ENCODE data around the gene R3HCC1L.

The R3HCC1L gene

DNA sequence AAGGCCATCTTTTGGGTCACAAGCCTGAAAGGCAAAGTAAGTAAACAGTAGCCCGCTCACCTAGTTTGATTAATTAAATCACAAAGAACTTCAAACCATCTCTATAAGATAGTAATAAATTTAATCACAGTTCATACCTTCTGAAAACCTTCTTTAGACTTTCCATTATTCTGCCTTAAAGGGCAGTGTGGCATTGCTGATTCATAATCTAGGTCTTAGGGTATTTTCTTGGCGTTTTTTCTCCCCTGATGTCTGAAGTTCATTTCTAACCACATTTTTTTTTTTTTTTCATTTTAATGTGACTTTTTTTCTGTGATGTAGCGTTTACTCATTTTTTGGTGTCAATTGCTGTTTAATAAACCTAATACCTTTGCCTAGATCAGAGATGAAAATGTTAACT, 106.1 kb downstream of the R3HCC1L start:
- no peak for DNase-seq

GRCh38 chr10:98242823-98243222, 108.4 kb downstream of the R3HCC1L start:
- DNase-seq, result no peak

GRCh38 chr10:98244141-98244540, 109.7 kb downstream of the R3HCC1L start:
- DNase-seq, result no peak

GRCh38 chr10:98244586-98244985, 110.1 kb downstream of the R3HCC1L start:
- DNase-seq, result no peak

DNA sequence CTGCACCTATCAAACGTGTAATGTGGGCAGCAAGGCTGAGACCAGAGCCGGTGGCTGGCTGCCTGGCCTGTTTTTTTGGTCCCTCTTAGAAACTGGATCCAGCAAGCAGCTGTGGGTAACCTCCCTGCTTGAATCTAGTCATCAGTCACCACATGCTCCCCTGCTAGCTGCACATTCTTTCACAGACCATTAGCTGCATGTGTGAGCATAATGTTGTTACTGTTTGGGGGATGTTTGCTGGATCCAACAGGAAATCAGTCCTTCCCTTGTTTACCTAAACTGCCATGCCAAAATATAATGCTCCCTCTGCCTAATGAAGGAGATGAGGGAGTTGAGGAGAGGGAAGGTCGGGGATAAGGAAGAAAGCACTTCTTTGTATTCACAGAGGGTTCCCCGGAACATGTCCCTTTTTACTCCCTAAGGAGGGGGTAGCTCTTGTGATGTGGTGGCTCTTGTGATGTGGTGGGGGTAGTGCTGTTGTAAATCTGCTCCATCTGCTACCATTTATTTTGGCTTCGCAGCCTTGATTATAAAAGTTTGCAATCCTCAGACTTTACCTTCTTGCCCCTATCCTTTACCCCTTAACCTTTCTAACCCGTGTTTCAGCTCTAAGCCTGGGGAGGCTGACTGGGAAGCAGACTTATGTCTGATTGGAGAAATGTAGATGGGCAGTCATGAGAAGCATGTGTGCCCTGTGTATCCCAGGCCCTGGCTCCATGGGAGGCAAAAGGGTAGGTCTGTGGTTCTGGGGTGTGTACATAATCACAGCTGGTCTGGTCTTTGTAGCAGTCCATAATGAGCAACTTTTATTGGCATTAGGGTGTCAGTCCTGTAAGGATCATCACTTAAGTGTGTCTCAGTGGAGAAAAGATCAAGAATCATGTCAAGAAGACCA, 112.7 kb downstream of the R3HCC1L start:
- DNase-seq, result no peak

- DNase-seq, result no peak
Observed at GRCh38 chr10:98248018-98248417, 113.6 kb downstream of the R3HCC1L start.

DNA sequence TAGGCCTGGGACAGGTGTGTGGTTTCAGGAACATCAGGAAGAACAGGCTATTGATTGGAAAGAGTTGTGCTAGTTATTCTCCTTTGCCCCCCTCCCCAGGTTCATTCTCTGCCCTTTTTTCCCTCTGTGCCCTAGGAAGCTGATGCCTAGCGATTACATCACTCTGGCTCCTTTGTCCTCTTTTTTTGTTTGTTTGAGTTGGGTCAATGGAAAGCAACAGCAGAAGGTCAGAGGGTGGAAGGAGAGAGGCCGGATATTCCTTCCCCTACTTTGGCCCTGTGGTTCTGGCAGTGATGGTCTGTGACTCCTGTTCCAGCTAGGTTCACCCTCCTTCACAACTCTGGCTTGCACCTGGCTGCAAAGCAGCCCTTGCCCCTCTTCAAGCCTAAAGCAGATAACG, 114.7 kb downstream of the R3HCC1L start:
- DNase-seq, result no peak

- no peak for DNase-seq
Observed at GRCh38 chr10:98251399-98251798, 116.9 kb downstream of the R3HCC1L start.

- DNase-seq, result no peak
Observed at GRCh38 chr10:98252464-98252863, 118.0 kb downstream of the R3HCC1L start.

GRCh38 chr10:98253499-98253898, 119.0 kb downstream of the R3HCC1L start:
- no peak for DNase-seq

DNA sequence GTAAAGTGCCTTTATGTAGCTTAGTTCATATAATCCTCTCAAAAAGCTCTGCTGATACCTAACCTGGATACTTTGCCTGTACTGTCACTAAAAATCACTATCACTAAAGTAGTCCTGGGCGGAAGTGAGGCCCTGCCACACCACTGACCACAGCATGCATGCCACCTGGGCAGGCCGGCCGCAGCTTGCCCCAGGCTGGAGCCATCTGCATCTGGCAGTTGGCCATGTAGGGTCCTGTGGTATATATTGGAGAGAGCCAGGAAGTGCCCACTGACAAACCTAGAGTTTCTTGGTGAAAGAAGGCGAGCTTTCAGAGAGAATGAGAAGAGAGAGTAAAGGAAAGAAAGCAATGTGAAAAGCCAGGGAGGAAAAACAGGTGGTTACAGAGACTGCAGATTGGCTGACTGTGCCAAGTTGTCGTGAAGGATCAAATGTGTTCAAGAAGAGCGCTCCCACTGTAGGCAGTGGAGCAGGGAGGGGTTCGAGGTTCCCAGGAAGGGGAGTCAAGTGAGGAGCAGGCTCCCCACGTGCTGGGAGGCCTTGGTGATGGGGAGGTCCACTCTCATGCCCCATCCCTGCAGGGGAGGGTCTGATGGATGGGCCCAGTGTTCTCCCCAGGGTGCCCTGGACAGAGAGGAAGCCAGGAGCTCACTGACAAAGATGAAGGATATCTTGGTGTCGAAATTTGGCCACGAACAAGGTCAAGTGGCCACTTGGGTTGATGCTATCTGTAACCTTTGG, 119.9 kb downstream of the R3HCC1L start:
- no peak for DNase-seq

DNA sequence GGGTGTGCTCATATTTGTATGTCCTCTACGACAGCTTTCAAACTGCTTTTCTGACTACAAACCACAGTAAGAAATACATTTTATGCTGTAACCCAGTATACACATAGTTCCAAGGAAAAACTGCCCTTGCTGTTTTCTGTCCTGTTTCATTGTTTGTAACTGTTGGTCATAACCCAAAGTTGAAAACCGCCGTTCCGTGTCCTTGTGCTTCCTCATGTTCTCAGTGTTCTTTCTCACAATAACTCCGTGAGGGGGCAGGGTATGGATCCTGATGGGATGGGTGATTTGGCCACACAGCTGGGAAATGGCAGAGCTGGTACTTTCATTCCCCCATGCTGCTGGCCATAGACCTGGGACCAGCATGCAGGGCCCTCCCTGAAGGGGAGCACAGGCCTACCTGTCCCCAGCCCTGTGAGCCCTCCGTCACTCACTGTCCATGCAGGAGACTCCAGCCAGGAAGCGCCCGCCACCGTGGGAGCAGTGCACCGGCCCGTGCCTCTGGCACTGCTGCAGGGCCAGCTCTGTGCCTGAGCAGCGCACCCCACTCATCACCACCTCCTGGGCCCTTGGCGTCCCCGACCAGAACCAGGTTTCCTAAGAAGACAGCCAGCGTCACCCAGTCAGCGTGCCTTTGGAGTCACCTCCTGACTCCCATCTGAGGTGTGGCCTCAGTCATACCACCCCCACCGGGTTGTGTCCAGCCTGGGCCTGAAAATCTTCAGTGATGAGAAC, 120.9 kb downstream of the R3HCC1L start:
- DNase-seq, result no peak

- DNase-seq, result no peak
Observed at GRCh38 chr10:98256692-98257091, 122.2 kb downstream of the R3HCC1L start.

DNA sequence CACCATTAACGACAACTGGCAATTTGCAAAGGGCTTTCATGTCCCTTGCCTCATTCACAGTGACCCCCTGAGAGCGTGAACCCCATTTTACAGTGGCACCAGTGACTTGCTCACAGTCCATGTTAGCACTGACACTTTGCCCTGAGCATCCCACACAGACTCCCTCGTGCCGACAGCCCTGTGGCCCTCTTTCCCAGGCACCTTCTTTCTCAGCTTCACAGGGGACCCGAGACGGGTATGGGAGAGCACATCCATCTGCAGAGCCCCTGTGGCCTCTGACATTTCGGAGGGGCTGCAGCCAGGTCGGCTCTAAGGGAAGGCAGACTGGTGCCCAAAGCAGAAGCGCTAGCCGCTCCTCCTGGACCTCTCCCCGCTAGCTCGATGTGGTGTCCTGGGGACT, 122.7 kb downstream of the R3HCC1L start:
- no peak for DNase-seq

- no peak for DNase-seq
Observed at GRCh38 chr10:98257961-98258360, 123.5 kb downstream of the R3HCC1L start.

GRCh38 chr10:98258683-98259454, 124.4 kb downstream of the R3HCC1L start:
- DNase-seq, result no peak

GRCh38 chr10:98259606-98260315, 125.3 kb downstream of the R3HCC1L start:
- no peak for DNase-seq

DNA sequence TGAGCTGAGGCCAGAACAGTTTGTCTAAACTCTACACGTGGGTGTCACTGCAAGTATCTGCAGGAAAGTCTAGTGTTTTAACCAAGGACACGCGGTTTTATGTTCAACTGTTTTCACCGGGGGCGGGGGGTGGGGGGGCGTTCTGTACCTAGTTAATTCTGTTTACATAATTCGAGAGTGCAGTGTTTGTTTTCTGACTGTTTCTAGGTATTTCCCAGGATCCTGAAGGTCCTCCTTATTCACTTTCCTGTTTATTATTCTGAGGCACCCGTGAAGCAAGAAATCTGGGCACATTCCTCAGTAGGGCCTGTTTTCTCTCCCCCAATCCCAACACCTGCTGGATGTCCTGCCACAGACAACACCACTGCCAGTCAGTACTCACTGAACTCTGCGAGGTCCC, 125.9 kb downstream of the R3HCC1L start:
- DNase-seq, result no peak

- DNase-seq, result no peak
Observed at GRCh38 chr10:98260752-98261151, 126.3 kb downstream of the R3HCC1L start.

- DNase-seq, result no peak
Observed at GRCh38 chr10:98261436-98262277, 127.2 kb downstream of the R3HCC1L start.

- DNase-seq, result no peak
Observed at GRCh38 chr10:98262571-98262970, 128.1 kb downstream of the R3HCC1L start.
